ENCODE measurements around the gene HERC3. TPM values are rescaled to one million over a fixed set of nuclear protein-coding genes. Genes with fewer than 3 reads are reported as not detected.

The HERC3 gene
- total RNA-seq, 1 experiment from 2014 or later = 5.5 TPM

DNA sequence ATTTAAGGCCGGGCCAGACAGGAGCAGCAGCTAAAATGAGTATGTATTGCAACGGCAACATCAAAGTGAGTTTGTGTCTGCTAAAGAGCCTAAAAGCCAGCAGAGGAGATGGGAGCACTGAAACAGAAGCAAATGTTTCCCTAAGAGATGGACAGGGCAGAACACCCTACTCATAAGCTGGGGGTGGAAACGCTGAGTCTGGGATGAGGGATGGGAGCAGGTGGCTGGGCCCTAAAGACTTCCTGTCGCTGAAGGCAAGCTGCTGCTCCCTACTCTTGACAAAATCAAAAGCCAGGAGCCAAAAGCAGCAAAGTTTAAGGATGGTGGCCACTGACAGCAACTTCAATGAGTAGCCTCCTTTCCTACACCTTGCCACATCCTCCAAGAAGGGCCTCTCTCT lies 145.9 kb downstream of the HERC3 start (continued):
- no peak for TF ChIP-seq ETV6 (CRISPR knock-in tag; IDR thresholded peaks at IDR 0.05)
- no peak for TF ChIP-seq CREB1 (CRISPR knock-in tag; IDR thresholded peaks at IDR 0.05)

DNA sequence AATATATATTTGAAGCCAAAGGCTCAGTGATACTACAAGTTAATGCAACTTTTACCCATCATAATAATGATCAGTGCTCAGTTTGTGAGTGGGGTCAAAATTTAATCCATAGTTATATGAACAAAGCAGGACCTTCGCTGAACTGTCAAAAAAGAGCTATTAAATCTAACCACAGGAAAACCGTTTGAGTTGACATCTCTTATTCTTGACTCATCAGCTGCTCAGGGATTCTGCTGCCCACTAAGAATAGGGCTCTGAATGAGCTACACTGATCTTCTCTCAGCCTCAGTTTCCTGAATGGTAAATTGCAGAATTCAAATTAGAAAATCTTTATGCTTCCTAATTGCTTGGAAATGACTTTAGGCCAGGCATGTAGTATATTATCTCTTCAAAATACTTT lies 150.3 kb downstream of the HERC3 start:
- H3K36me3 Mint-ChIP-seq = peaks cover 23% of the 10 kb centered on the region
- CTCF ChIA-PET = interaction anchor here (0.5 kb wide), 1 partner anchor 49 kb away, joined by 3 read pairs; no protein-coding TSS in a partner anchor

DNA sequence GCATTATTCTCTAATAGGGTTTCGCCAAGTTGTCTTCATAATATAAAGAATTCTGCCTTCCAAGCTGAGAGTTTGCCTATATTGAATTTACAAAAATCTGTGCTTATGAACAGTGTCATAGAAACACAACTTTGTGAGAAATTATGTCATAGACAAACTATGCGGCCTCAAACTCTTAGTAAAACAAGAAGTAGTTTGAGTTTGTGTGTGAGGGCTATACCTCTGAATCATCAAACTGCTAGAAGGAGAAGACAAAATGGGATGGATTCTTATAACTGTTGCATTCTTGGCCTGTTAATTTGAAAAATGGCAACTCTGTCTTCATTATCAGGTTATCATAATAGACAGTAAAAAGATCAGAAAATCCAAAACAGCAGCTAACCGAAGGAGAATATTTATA lies 151.4 kb downstream of the HERC3 start:
- Mint-ChIP-seq H3K4me3 (no peak overlapping the region), H3K36me3 (peaks cover 24% of the 10 kb centered on the region), H3K27ac (no peak overlapping the region), H3K4me1 (peaks cover 17% of the 10 kb centered on the region), H3K9me3 (no peaks in the 10 kb centered on the region), H3K27me3 (ENCODE audit: low read depth) (no peaks in the 10 kb centered on the region)
- DNase-seq (ENCODE audit: low spot score) = no peak
- ChIA-PET CTCF (no interaction called here), POLR2A (no interaction called here)
- no peak for ATAC-seq
- TF ChIP-seq, protein P1, sequence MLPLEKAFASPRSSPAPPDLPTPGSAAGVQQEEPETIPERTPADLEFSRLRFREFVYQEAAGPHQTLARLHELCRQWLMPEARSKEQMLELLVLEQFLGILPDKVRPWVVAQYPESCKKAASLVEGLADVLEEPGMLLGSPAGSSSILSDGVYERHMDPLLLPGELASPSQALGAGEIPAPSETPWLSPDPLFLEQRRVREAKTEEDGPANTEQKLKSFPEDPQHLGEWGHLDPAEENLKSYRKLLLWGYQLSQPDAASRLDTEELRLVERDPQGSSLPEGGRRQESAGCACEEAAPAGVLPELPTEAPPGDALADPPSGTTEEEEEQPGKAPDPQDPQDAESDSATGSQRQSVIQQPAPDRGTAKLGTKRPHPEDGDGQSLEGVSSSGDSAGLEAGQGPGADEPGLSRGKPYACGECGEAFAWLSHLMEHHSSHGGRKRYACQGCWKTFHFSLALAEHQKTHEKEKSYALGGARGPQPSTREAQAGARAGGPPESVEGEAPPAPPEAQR (CRISPR knock-in tag; IDR thresholded peaks at IDR 0.05) = no peak
- TF ChIP-seq GTF2I (CRISPR knock-in tag; conservative IDR thresholded peaks at IDR 0.05) (no peak), ZNF232 (CRISPR knock-in tag; IDR thresholded peaks at IDR 0.05) (no peak), ZNF121 (CRISPR knock-in tag; IDR thresholded peaks at IDR 0.05) (no peak), RELA (CRISPR knock-in tag; IDR thresholded peaks at IDR 0.05; ENCODE audit: borderline replicate concordance) (no peak), ZBTB21 (CRISPR knock-in tag; IDR thresholded peaks at IDR 0.05; ENCODE audit: borderline replicate concordance) (no peak), RORB (CRISPR knock-in tag; IDR thresholded peaks at IDR 0.05) (no peak)
- TF ChIP-seq, protein P2, sequence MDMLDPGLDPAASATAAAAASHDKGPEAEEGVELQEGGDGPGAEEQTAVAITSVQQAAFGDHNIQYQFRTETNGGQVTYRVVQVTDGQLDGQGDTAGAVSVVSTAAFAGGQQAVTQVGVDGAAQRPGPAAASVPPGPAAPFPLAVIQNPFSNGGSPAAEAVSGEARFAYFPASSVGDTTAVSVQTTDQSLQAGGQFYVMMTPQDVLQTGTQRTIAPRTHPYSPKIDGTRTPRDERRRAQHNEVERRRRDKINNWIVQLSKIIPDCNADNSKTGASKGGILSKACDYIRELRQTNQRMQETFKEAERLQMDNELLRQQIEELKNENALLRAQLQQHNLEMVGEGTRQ (CRISPR knock-in tag; IDR thresholded peaks at IDR 0.05) = no peak
- TF ChIP-seq, protein P3, sequence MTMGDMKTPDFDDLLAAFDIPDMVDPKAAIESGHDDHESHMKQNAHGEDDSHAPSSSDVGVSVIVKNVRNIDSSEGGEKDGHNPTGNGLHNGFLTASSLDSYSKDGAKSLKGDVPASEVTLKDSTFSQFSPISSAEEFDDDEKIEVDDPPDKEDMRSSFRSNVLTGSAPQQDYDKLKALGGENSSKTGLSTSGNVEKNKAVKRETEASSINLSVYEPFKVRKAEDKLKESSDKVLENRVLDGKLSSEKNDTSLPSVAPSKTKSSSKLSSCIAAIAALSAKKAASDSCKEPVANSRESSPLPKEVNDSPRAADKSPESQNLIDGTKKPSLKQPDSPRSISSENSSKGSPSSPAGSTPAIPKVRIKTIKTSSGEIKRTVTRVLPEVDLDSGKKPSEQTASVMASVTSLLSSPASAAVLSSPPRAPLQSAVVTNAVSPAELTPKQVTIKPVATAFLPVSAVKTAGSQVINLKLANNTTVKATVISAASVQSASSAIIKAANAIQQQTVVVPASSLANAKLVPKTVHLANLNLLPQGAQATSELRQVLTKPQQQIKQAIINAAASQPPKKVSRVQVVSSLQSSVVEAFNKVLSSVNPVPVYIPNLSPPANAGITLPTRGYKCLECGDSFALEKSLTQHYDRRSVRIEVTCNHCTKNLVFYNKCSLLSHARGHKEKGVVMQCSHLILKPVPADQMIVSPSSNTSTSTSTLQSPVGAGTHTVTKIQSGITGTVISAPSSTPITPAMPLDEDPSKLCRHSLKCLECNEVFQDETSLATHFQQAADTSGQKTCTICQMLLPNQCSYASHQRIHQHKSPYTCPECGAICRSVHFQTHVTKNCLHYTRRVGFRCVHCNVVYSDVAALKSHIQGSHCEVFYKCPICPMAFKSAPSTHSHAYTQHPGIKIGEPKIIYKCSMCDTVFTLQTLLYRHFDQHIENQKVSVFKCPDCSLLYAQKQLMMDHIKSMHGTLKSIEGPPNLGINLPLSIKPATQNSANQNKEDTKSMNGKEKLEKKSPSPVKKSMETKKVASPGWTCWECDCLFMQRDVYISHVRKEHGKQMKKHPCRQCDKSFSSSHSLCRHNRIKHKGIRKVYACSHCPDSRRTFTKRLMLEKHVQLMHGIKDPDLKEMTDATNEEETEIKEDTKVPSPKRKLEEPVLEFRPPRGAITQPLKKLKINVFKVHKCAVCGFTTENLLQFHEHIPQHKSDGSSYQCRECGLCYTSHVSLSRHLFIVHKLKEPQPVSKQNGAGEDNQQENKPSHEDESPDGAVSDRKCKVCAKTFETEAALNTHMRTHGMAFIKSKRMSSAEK (CRISPR knock-in tag; IDR thresholded peaks at IDR 0.05; ENCODE audit: borderline replicate concordance) = no peak
- TF ChIP-seq, protein P4, sequence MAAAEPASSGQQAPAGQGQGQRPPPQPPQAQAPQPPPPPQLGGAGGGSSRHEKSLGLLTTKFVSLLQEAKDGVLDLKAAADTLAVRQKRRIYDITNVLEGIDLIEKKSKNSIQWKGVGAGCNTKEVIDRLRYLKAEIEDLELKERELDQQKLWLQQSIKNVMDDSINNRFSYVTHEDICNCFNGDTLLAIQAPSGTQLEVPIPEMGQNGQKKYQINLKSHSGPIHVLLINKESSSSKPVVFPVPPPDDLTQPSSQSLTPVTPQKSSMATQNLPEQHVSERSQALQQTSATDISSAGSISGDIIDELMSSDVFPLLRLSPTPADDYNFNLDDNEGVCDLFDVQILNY (CRISPR knock-in tag; IDR thresholded peaks at IDR 0.05) = no peak
- TF ChIP-seq, protein P5, sequence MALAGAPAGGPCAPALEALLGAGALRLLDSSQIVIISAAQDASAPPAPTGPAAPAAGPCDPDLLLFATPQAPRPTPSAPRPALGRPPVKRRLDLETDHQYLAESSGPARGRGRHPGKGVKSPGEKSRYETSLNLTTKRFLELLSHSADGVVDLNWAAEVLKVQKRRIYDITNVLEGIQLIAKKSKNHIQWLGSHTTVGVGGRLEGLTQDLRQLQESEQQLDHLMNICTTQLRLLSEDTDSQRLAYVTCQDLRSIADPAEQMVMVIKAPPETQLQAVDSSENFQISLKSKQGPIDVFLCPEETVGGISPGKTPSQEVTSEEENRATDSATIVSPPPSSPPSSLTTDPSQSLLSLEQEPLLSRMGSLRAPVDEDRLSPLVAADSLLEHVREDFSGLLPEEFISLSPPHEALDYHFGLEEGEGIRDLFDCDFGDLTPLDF (CRISPR knock-in tag; IDR thresholded peaks at IDR 0.05) = no peak

More for the DNA sequence above, 150.3 kb downstream of the HERC3 start:
- H3K4me1 Mint-ChIP-seq = peaks cover 28% of the 10 kb centered on the region
- H3K4me3 Mint-ChIP-seq = no peak overlapping the region
- ATAC-seq = no peak
- H3K9me3 Mint-ChIP-seq = no peaks in the 10 kb centered on the region
- no peak for DNase-seq (ENCODE audit: low spot score)
- H3K27me3 Mint-ChIP-seq (ENCODE audit: low read depth) = no peaks in the 10 kb centered on the region
- POLR2A ChIA-PET = no interaction called here
- no peak overlapping the region for H3K27ac Mint-ChIP-seq
- TF ChIP-seq JAZF1 (CRISPR knock-in tag; IDR thresholded peaks at IDR 0.05) = no peak
- TF ChIP-seq ATF1 (CRISPR knock-in tag; IDR thresholded peaks at IDR 0.05) = no peak
- TF ChIP-seq, protein P6, sequence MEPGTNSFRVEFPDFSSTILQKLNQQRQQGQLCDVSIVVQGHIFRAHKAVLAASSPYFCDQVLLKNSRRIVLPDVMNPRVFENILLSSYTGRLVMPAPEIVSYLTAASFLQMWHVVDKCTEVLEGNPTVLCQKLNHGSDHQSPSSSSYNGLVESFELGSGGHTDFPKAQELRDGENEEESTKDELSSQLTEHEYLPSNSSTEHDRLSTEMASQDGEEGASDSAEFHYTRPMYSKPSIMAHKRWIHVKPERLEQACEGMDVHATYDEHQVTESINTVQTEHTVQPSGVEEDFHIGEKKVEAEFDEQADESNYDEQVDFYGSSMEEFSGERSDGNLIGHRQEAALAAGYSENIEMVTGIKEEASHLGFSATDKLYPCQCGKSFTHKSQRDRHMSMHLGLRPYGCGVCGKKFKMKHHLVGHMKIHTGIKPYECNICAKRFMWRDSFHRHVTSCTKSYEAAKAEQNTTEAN (CRISPR knock-in tag; IDR thresholded peaks at IDR 0.05) = no peak
- TF ChIP-seq NR3C1 (CRISPR knock-in tag; conservative IDR thresholded peaks at IDR 0.05; ENCODE audit: low read depth) = no peak
- TF ChIP-seq FOXJ3 (CRISPR knock-in tag; IDR thresholded peaks at IDR 0.05; ENCODE audit: borderline replicate concordance) = no peak

All from WTC11 (cell line).